Airway epithelial cell (primary cell): ENCODE results near the gene GABRA5. TPM values are rescaled to one million over a fixed set of nuclear protein-coding genes. Genes with fewer than 3 reads are reported as not detected.

Experiments used
- total RNA-seq: library from RNA; depleted of rRNA; stranded (reverse); fragments of >200 nt; gene quantifications from 2 replicates; pipeline ENCODE4 v1.2.3, GENCODE V29; 2015

Gene GABRA5
- not detected in 2 replicates for total RNA-seq

GRCh38 chr15:26866298-26867199 is at the start of gene GABRA5:
GABRA5 (plus strand) TSS chr15:26867062; CDS start chr15:26869249, 2,187 bp downstream.

GRCh38 chr15:26970712-26971210 is 103.9 kb downstream of the GABRA5 start, which contains the start of gene GABRG3:
GABRG3 (plus strand) TSS chr15:26971181.

Other genes with a start within 250 kb of the GABRA5 start
- gene GABRB3, start 94.0 kb upstream of the GABRA5 start, total RNA-seq, result 0.51 and 1.1 TPM in 2 replicates
- gene GABRG3, start 104.1 kb downstream of the GABRA5 start, total RNA-seq, result not detected in 2 replicates